OCI-M2 (cell line): ENCODE results near the gene FBXL13.
"Not testable (repeated sequence)": the region's sequence is repeated elsewhere in the genome, so short reads cannot be mapped to it uniquely, and the experiment has no call there.

Experiments
- DNase-seq: peaks from one replicate; lab custom pipeline; 2025; ENCODE audit not compliant: unreplicated experiment; lab: John Stamatoyannopoulos, UW

Gene FBXL13

GRCh38 chr7:103080923-103081322 is 6.3 kb upstream of the FBXL13 start:
- DNase-seq, result no peak

GRCh38 chr7:103079836-103080235 is 5.2 kb upstream of the FBXL13 start:
- no peak for DNase-seq

DNA sequence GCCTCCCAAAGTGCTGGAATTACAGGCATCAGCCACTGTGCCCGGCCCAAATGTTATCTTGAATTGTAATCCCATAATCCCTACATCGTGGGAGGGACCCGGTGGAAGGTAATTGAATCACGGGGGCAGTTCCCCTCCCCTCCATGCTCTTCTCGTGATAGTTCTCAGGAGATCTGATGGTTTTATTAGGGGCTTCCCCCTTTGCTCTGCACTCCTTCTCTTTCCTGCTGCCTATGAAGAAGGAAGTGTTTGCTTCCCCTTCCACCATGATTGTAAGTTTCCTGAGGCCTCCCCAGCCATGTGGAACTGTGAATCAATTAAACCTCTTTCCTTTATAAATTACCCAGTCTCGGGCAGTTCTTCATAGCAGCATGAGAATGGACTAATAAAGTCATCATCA is 3.6 kb upstream of the FBXL13 start:
- not testable (repeated sequence) for DNase-seq

GRCh38 chr7:103077318-103077717 is 2.7 kb upstream of the FBXL13 start:
- no peak for DNase-seq

GRCh38 chr7:103076764-103077163 is 2.2 kb upstream of the FBXL13 start:
- no peak for DNase-seq

GRCh38 chr7:103075337-103075918 is 832 bp upstream of the FBXL13 start:
- no peak for DNase-seq

DNA sequence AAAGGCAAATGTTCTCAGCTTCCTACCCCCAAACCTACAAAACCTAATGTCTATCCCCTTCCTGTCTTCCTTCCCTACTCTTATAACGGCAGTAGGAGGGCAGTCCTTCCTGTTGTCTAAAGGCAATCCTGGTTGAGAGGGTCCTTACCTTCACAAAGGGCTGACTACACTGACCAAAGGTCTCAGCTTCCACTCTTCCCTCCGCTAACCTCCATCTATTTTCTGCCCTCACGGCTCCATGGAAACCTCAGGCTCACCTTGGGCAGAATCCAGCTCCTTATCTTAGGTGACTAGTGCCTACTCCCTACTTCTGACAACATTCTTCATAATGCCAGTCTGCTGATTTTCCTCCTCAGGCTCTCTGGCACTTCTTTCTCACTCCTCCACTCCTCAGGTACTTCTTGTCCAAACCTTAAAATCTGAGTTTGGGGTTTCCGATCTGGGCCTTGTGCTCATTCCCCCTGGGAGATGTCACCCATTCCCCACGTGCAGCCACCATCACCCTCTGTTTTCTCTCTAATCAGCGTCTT is 542 bp downstream of the FBXL13 start:
- no peak for DNase-seq

- DNase-seq, result no peak
These were observed 3.6 kb downstream of the FBXL13 start for GRCh38 chr7:103071000-103071399.

DNA sequence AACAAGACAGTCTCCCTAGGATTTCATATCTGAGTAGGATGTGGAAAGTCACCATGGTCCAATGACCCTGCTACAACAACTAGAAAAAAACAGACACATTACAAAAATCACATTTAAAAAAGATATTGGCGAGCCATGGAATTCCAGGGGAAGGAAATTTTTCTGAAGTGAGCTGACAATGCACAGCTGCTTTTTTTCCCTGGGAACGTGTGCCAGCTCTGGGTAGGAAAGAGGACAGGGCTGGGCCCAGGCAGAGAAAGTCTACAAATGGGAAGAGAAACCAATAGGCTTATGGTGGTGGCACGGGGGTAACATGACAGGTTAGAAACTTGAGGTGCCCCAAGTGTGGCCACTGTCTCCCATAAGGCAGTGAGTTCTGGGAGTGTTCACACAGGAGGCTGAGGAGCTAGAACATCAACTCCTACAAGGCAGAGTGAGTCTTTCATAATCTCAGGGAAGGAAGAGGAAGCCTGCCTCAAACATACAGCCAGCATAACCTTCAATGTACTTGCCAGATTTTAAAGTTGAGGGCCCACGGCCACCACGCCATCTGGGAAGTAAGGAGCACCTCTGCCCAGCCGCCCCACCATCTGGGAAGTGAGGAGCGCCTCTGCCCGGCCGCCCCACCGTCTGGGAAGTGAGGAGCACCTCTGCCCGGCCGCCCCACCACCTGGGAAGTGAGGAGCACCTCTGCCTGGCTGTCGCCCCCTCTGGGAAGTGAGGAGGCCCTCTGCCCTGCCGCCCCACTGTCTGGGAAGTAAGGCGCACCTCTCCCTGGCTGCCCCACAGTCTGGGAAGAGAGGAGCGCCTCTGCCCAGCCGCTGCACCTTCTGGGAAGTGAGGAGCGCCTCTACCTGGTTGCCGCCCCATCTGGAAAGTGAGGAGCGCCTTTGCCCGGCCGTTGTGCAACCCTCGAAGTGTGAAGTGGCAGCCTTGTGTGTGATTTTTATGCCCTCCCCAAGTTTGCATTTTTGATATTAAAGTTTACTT is 5.9 kb downstream of the FBXL13 start:
- DNase-seq, result no peak

DNA sequence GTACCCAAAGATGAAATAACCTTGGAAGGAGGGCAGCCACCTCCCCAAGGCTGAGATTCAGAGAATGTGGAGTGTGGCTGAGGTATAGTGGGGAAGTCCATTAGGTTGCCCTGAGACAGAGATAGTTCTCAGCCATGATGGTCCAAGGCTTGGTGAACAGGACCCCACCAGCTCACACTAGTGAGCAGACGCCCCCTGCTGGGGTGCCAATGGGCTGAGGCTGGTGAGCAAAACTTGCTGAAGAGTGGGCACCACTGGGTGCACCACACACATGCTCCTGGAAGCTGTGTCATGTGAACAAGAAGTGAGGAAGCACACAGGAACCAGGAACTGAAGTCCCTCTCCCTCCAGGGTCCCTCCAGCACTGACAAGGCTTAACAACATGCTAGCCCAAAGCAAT is 8.9 kb downstream of the FBXL13 start:
- no peak for DNase-seq

- DNase-seq, result no peak
These were observed 10.7 kb downstream of the FBXL13 start for GRCh38 chr7:103063895-103064294.

GRCh38 chr7:103059471-103059870 is 15.1 kb downstream of the FBXL13 start:
- DNase-seq, result no peak

DNA sequence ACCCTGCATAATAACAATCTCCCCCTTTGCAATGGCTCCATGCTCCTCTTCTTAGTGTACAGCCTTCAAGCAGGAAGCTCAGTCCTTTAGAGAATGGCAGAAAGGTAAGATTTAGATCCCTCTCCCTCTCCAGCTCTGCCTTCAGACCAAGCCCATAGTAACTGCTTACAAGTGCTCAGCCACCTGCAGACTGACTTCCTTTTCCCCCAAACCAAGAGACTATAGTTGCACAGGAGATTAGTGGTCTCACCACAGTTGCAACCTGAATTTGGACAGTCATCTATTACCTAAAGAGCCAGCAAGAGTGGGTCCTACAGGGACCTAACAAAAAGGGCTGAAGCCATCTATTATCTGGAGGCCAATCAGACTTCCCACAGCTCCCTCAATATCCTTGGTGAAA is 16.5 kb downstream of the FBXL13 start:
- DNase-seq, result no peak

- DNase-seq, result not testable (repeated sequence)
These were observed 18.6 kb downstream of the FBXL13 start for GRCh38 chr7:103056006-103056405.

GRCh38 chr7:103051519-103051918 is 23.1 kb downstream of the FBXL13 start:
- DNase-seq, result no peak

- no peak for DNase-seq
These were observed 25.8 kb downstream of the FBXL13 start for GRCh38 chr7:103048833-103049232.

- DNase-seq, result not testable (repeated sequence)
These were observed 32.8 kb downstream of the FBXL13 start for GRCh38 chr7:103041815-103042214.

- DNase-seq, result not testable (repeated sequence)
These were observed 36.5 kb downstream of the FBXL13 start for GRCh38 chr7:103037823-103038739.

- DNase-seq, result no peak
These were observed 37.1 kb downstream of the FBXL13 start for GRCh38 chr7:103037476-103037822.

- DNase-seq, result not testable (repeated sequence)
These were observed 40.3 kb downstream of the FBXL13 start for GRCh38 chr7:103034318-103034717.

- DNase-seq, result no peak
These were observed 42.8 kb downstream of the FBXL13 start for GRCh38 chr7:103031781-103032180.
